Type B pancreatic cell (in vitro differentiated cells): ENCODE data around the gene KIAA1755. TPM values are rescaled to one million over a fixed set of nuclear protein-coding genes. Genes with fewer than 3 reads are reported as not detected.

Source experiments
- DNase-seq: peaks from one replicate; pipeline ENCODE4 v3.0.0; 2021; ENCODE audit warnings: mixed read lengths; ENCODE audit not compliant: unreplicated experiment; ENCODE audit errors: extremely low spot score
- H3K27ac Mint-ChIP-seq: 2 replicates; pipeline ENCODE4 v1.8.0; 2021; ENCODE audit warnings: mild to moderate bottlenecking, mixed read lengths
- H3K27me3 Mint-ChIP-seq: 2 replicates; pipeline ENCODE4 v1.8.0; 2021; ENCODE audit warnings: mixed read lengths
- H3K36me3 Mint-ChIP-seq: 2 replicates; pipeline ENCODE4 v1.8.0; 2021; ENCODE audit warnings: mixed read lengths
- H3K4me1 Mint-ChIP-seq: one replicate; pipeline ENCODE4 v1.8.0; 2021; ENCODE audit warnings: mixed read lengths; ENCODE audit not compliant: unreplicated experiment
- H3K4me3 Mint-ChIP-seq: 2 replicates; pipeline ENCODE4 v1.8.0; 2021; ENCODE audit warnings: mild to moderate bottlenecking, mixed read lengths
- H3K9me3 Mint-ChIP-seq: 2 replicates; pipeline ENCODE4 v1.8.0; 2021; ENCODE audit warnings: mixed read lengths
- total RNA-seq: library from RNA; stranded (reverse); gene quantifications from 2 replicates; pipeline ENCODE4 v1.2.1, GENCODE V29; 2021; ENCODE audit warnings: low replicate concordance
- TF ChIP-seq, protein P1 (sequence below): fragments of 200-600 bp; sonication (generic); conservative IDR thresholded peaks from 2 replicates; pipeline ENCODE4 v1.5.0; 2021; ENCODE audit warnings: antibody characterized with exemption, mild to moderate bottlenecking

KIAA1755 gene
- total RNA-seq, 1 donor from 2014 or later = 4.7 TPM

DNA sequence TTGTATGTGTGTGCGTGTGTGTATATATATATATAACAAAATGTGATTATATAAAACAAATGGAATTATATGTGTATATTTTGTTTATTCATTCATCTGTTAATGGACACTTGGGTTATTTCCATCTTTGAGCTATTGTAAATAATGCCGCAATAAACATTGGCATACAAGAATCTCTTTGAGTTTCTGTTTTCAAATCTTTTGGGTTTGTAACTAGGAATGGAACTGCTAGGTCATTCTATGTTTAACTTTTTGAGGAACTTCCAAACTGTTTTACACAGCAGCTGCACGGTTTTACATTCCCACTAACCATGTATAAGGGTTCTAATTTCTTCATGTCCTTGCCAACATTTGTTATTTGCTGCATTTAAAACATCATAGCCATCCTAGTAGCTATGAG lies 55.5 kb downstream of the KIAA1755 start:
- no peaks in the 10 kb centered on the region for H3K36me3 Mint-ChIP-seq
- no peak for DNase-seq
- H3K27me3 Mint-ChIP-seq = peaks cover 15% of the 10 kb centered on the region
- no peak overlapping the region for H3K27ac Mint-ChIP-seq
- H3K4me3 Mint-ChIP-seq = no peak overlapping the region
- no peaks in the 10 kb centered on the region for H3K4me1 Mint-ChIP-seq
- no peaks in the 10 kb centered on the region for H3K9me3 Mint-ChIP-seq
- TF ChIP-seq, protein P1, sequence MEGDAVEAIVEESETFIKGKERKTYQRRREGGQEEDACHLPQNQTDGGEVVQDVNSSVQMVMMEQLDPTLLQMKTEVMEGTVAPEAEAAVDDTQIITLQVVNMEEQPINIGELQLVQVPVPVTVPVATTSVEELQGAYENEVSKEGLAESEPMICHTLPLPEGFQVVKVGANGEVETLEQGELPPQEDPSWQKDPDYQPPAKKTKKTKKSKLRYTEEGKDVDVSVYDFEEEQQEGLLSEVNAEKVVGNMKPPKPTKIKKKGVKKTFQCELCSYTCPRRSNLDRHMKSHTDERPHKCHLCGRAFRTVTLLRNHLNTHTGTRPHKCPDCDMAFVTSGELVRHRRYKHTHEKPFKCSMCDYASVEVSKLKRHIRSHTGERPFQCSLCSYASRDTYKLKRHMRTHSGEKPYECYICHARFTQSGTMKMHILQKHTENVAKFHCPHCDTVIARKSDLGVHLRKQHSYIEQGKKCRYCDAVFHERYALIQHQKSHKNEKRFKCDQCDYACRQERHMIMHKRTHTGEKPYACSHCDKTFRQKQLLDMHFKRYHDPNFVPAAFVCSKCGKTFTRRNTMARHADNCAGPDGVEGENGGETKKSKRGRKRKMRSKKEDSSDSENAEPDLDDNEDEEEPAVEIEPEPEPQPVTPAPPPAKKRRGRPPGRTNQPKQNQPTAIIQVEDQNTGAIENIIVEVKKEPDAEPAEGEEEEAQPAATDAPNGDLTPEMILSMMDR = no peak

DNA sequence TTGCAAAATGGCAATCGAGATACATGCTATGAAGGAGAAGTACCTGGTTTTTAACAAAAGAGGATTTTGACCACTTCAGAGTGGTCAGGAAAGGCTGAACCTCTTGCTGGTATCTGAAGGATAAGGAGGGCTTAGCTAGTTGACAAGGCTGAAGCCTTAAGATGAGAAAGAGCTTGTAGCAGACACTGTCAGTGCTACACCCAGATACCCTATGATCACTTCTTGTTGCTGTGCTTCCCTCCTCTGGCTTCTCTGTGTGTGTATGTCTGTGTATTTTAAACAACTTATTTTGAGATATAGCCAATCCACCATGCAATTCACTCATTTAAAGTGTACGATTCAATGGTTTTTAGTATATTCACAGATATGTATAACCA lies 56.6 kb downstream of the KIAA1755 start:
- no peaks in the 10 kb centered on the region for H3K4me1 Mint-ChIP-seq
- TF ChIP-seq, protein P1 = no peak
- no peaks in the 10 kb centered on the region for H3K9me3 Mint-ChIP-seq
- peaks cover 15% of the 10 kb centered on the region for H3K27me3 Mint-ChIP-seq
- no peak for DNase-seq
- H3K27ac Mint-ChIP-seq = no peak overlapping the region
- H3K36me3 Mint-ChIP-seq = no peaks in the 10 kb centered on the region
- no peak overlapping the region for H3K4me3 Mint-ChIP-seq

DNA sequence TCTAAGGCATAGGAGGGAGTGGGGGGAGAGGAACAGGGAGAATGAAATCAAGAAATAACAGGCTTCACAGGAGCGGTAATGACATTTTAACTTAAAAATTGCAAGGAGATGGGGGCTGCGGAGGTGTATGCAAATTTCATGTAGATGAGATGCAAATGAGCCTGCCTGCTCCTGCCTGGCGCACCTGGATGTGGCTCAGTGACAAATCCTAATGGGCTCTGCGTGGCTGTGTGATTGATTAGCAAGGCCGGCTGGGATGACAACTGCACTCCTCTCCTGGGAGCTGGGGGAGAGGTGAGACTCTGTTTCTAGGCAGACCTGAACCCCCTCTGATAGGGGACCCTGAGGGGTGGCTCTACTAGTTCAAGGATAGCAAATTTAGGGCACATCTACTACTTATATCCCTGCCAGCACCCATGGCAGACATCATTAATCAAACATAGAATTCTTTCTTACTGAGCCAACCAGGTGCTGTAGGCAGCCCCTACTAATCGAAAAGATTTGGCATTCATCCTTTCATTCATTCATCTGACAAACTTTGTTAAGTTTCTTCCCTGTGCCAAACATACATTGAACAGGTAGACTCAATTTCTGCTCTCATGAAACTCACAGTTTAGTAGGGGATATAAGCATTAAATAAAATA lies 57.1 kb downstream of the KIAA1755 start:
- TF ChIP-seq, protein P1 = no peak
- H3K27me3 Mint-ChIP-seq = peaks cover 15% of the 10 kb centered on the region
- no peaks in the 10 kb centered on the region for H3K4me1 Mint-ChIP-seq
- H3K9me3 Mint-ChIP-seq = no peaks in the 10 kb centered on the region
- no peak overlapping the region for H3K4me3 Mint-ChIP-seq
- DNase-seq = no peak
- no peak overlapping the region for H3K27ac Mint-ChIP-seq
- no peaks in the 10 kb centered on the region for H3K36me3 Mint-ChIP-seq

DNA sequence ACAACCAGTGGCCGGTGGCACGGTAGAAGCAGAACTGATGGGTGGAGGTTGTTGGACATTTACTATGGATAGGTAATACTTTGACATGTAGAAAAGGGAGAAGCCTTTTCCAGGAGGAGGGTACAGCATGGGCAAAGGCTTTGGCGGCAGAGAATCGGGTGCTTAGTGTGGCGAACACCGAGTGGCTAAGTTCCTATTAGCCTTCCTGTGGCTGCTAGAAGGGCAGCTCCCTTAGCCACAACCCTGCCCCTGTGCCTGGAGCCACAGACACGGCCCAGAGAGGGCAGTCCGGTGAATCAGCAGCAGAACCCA lies 57.6 kb downstream of the KIAA1755 start:
- no peak for DNase-seq
- Mint-ChIP-seq H3K27me3 (peaks cover 15% of the 10 kb centered on the region), H3K27ac (no peak overlapping the region), H3K9me3 (no peaks in the 10 kb centered on the region), H3K4me1 (no peaks in the 10 kb centered on the region), H3K4me3 (no peak overlapping the region), H3K36me3 (no peaks in the 10 kb centered on the region)
- TF ChIP-seq, protein P1 = no peak

DNA sequence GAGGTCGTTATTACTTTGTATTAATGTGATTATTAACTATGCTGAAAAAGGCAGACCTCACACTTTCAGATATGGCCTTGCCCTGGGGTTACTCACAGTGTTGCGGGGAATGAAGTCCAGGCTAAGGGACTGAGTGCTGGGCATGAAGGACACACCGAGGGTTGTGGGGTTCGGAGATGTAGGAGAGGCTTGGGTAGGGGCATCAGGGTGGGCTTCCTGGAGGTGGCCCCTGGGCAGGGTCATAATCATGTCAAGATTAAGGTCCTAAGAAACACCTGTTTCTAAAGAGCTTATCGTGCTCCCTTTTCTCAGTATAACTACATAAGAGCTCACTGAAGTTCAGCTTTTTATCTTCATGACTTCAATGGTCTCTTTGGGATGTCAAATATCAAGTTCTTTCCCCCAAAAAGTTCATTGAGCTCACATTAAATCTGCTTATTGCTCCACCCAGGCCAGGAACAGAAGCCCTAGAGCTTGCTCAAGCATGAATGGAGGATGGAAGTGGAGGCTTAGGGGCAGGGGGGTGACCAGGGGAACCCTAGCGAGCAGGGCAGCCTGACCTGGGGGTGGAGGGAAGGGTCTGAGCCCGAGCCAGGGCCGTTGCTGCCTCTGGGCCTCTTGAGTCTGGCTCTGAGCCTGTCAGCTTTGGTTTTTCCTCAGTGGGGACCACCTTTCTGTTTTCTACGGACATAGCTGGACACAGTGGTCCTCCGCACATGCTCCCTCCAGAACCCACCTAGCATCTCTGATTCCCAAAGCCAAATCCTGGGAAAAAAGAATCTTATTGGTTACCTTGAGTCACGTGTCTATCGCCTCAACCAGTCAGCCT lies 58.2 kb downstream of the KIAA1755 start:
- H3K27ac Mint-ChIP-seq = no peak overlapping the region
- TF ChIP-seq, protein P1 = no peak
- no peak overlapping the region for H3K4me3 Mint-ChIP-seq
- H3K27me3 Mint-ChIP-seq = peaks cover 15% of the 10 kb centered on the region
- H3K9me3 Mint-ChIP-seq = no peaks in the 10 kb centered on the region
- no peaks in the 10 kb centered on the region for H3K4me1 Mint-ChIP-seq
- no peaks in the 10 kb centered on the region for H3K36me3 Mint-ChIP-seq
- no peak for DNase-seq
